Sigmoid colon (tissue), 4 donors: ENCODE measurements around the gene USH2A.

ENCODE experiments used
- CTCF ChIP-seq, 4 experiments: fragments of 450-650 bp in 3 of 4; fragments of 200-600 bp in 1 of 4; IDR thresholded peaks; one replicate each; pipeline ENCODE4 v1.5.1; 2016 to 2019; ENCODE audit warnings: antibody characterized with exemption in 4 of 4, mild to moderate bottlenecking in 3 of 4, moderate library complexity in 2 of 4
- EP300 ChIP-seq, 4 donors: sonication (generic); formaldehyde crosslinking; IDR thresholded peaks; one replicate each; pipeline ENCODE4 v1.6.1; 2017; ENCODE audit warnings: antibody characterized with exemption in 4 of 4
- POLR2A ChIP-seq, 2 donors: fragments of 450-650 bp; IDR thresholded peaks; one replicate each; pipeline ENCODE4 v1.6.1; 2016; ENCODE audit warnings: antibody characterized with exemption in 2 of 2, mild to moderate bottlenecking in 2 of 2, moderate library complexity in 2 of 2
- POLR2AphosphoS5 ChIP-seq, 4 donors: sonication (generic); formaldehyde crosslinking; IDR thresholded peaks; one replicate each; pipeline ENCODE4 v1.6.1; 2017; ENCODE audit warnings: antibody characterized with exemption in 4 of 4

DNA sequence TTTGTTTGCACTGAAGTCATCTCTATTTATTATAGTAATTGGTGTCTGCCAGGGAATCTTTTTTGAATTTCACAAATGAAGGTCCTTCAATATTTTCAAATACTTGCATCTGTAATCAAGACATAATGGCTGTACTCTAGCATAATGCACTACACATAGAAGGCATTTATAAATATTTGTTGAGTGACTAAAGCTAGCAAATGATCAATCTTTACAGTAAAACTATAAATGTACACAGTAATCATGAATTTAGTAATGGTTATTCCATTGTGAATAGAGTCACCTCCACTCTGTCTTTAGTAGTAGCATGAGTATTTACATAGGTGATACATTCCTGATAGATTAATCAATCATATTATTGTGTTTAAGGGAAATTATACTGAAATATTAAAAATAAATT lies 119.6 kb downstream of the USH2A start:
- TF ChIP-seq CTCF (IDR thresholded peaks at IDR 0.05), result no peak
- TF ChIP-seq EP300 (IDR thresholded peaks at IDR 0.05), result no peak
- no peak for TF ChIP-seq POLR2AphosphoS5 (IDR thresholded peaks at IDR 0.05)
- TF ChIP-seq POLR2A (IDR thresholded peaks at IDR 0.05), result no peak
